ENCODE measurements around the gene SLC34A3. TPM values are rescaled to one million over a fixed set of nuclear protein-coding genes. Genes with fewer than 3 reads are reported as not detected.

The SLC34A3 gene
- total RNA-seq, 1 experiment from 2014 or later = 0.13 TPM

- Mint-ChIP-seq H3K9me3 (no peaks in the 10 kb centered on the region), H3K36me3 (no peaks in the 10 kb centered on the region), H3K27me3 (ENCODE audit: low read depth) (no peaks in the 10 kb centered on the region), H3K27ac (no peak overlapping the region), H3K4me3 (no peak overlapping the region), H3K4me1 (peaks cover 13% of the 10 kb centered on the region)
- ATAC-seq = no peak
- ChIA-PET CTCF (interaction anchor here (0.5 to 4.6 kb wide), 8 partner anchors 9 to 187 kb away, joined by 3 to 143 read pairs (median 3); partner anchors contain the start of genes CYSRT1, NPDC1, RNF208 and RNF224), POLR2A (no interaction called here)
- TF ChIP-seq SMAD4 (CRISPR knock-in tag; IDR thresholded peaks at IDR 0.05) = no peak
- no peak for TF ChIP-seq ZNF396 (CRISPR knock-in tag; IDR thresholded peaks at IDR 0.05; ENCODE audit: borderline replicate concordance)
- no peak for DNase-seq (ENCODE audit: low spot score)
These were observed 2.7 kb downstream of the SLC34A3 start for GRCh38 chr9:137233143-137233980.

GRCh38 chr9:137234055-137234697 is 3.5 kb downstream of the SLC34A3 start:
- ATAC-seq (no peak), DNase-seq (ENCODE audit: low spot score) (no peak)
- Mint-ChIP-seq H3K4me3 (no peak overlapping the region), H3K27me3 (ENCODE audit: low read depth) (no peaks in the 10 kb centered on the region), H3K4me1 (peaks cover 18% of the 10 kb centered on the region), H3K36me3 (no peaks in the 10 kb centered on the region), H3K9me3 (no peaks in the 10 kb centered on the region), H3K27ac (no peak overlapping the region)
- TF ChIP-seq FOXP1 (CRISPR knock-in tag; IDR thresholded peaks at IDR 0.05; ENCODE audit: borderline replicate concordance) (0 out of 2 replicates have a peak, but pooled peaks have one; percentile 20), SOX15 (CRISPR knock-in tag; IDR thresholded peaks at IDR 0.05) (no peak), IRF1 (CRISPR knock-in tag; IDR thresholded peaks at IDR 0.05) (no peak)
- ChIA-PET POLR2A (no interaction called here), CTCF (interaction anchor here (0.5 to 4.6 kb wide), 11 partner anchors 10 to 205 kb away, joined by 3 to 143 read pairs (median 3); partner anchors contain the start of genes CYSRT1, NPDC1, RNF208 and RNF224)

- POLR2A ChIA-PET = interaction anchor here (0.7 kb wide), 1 partner anchor 33 kb away, joined by 3 read pairs; no protein-coding TSS in a partner anchor
- CTCF ChIA-PET = interaction anchor here (0.6 to 4.6 kb wide), 12 partner anchors 9 to 206 kb away, joined by 3 to 143 read pairs (median 9); partner anchors contain the start of genes CYSRT1, NELFB, RNF208 and RNF224
- TF ChIP-seq ZMAT4 (CRISPR knock-in tag; IDR thresholded peaks at IDR 0.05) (no peak), NFATC4 (CRISPR knock-in tag; IDR thresholded peaks at IDR 0.05) (no peak), NR1H2 (CRISPR knock-in tag; IDR thresholded peaks at IDR 0.05) (no peak), ZNF512 (CRISPR knock-in tag; IDR thresholded peaks at IDR 0.05; ENCODE audit: borderline replicate concordance) (no peak), ZSCAN18 (CRISPR knock-in tag; IDR thresholded peaks at IDR 0.05) (no peak), FOXP4 (CRISPR knock-in tag; IDR thresholded peaks at IDR 0.05) (no peak), CREM (CRISPR knock-in tag; IDR thresholded peaks at IDR 0.05) (no peak), ESRRA (CRISPR knock-in tag; IDR thresholded peaks at IDR 0.05; ENCODE audit: borderline replicate concordance) (no peak), ZNF219 (CRISPR knock-in tag; IDR thresholded peaks at IDR 0.05; ENCODE audit: borderline replicate concordance) (no peak), GABPB1 (CRISPR knock-in tag; IDR thresholded peaks at IDR 0.05) (no peak), FOXP1 (CRISPR knock-in tag; IDR thresholded peaks at IDR 0.05; ENCODE audit: borderline replicate concordance) (no peak), CREB1 (CRISPR knock-in tag; IDR thresholded peaks at IDR 0.05) (no peak), HMGA2 (CRISPR knock-in tag; IDR thresholded peaks at IDR 0.05) (no peak), EMX1 (CRISPR knock-in tag; IDR thresholded peaks at IDR 0.05) (no peak), E2F5 (CRISPR knock-in tag; IDR thresholded peaks at IDR 0.05) (no peak), SOX15 (CRISPR knock-in tag; IDR thresholded peaks at IDR 0.05) (no peak), ERG (CRISPR knock-in tag; IDR thresholded peaks at IDR 0.05) (no peak)
These were observed 4.2 kb downstream of the SLC34A3 start for GRCh38 chr9:137234758-137235423.

More at GRCh38 chr9:137234758-137235423, 4.2 kb downstream of the SLC34A3 start:
- H3K27me3 Mint-ChIP-seq (ENCODE audit: low read depth) = no peaks in the 10 kb centered on the region
- no peaks in the 10 kb centered on the region for H3K9me3 Mint-ChIP-seq
- no peak for ATAC-seq
- no peak overlapping the region; the same call in 1 of the 2 replicates for H3K27ac Mint-ChIP-seq
- no peaks in the 10 kb centered on the region for H3K36me3 Mint-ChIP-seq
- H3K4me1 Mint-ChIP-seq = peaks cover 18% of the 10 kb centered on the region
- no peak for DNase-seq (ENCODE audit: low spot score)
- no peak overlapping the region for H3K4me3 Mint-ChIP-seq

Data from WTC11 (cell line).